Fibroblast of skin of right biceps (primary cell): ENCODE results near the gene OSTN.

Source experiments
- DNase-seq: peaks from one replicate; pipeline ENCODE4 v3.0.0-alpha.2; 2013

The OSTN gene

GRCh38 chr3:191314109-191314728 is 115.2 kb downstream of the OSTN start:
- no peak for DNase-seq
